CD4-positive, alpha-beta T cell treated with Interleukin-2 at 100 ng/mL for 4 hours (primary cell): ENCODE data around the gene GFOD1.

Experiments used
- DNase-seq: peaks from one replicate; pipeline ENCODE4 v3.0.0-alpha.2; 2020; ENCODE audit warnings: low spot score

GFOD1 gene

GRCh38 chr6:13423252-13423651 lies 64.1 kb downstream of the GFOD1 start:
- no peak for DNase-seq

- DNase-seq: no peak
Measured at GRCh38 chr6:13422681-13423221, 64.6 kb downstream of the GFOD1 start.

GRCh38 chr6:13421425-13422059 lies 65.9 kb downstream of the GFOD1 start:
- no peak for DNase-seq

- DNase-seq: no peak
Measured at GRCh38 chr6:13420269-13420668, 67.1 kb downstream of the GFOD1 start.

- DNase-seq: no peak
Measured at GRCh38 chr6:13419422-13420195, 67.8 kb downstream of the GFOD1 start.

- DNase-seq: no peak
Measured at GRCh38 chr6:13418844-13419243, 68.6 kb downstream of the GFOD1 start.

- DNase-seq: no peak
Measured at GRCh38 chr6:13417954-13418353, 69.4 kb downstream of the GFOD1 start.

GRCh38 chr6:13417431-13417830 lies 70.0 kb downstream of the GFOD1 start:
- DNase-seq: no peak

GRCh38 chr6:13415283-13415682 lies 72.1 kb downstream of the GFOD1 start:
- DNase-seq: no peak

GRCh38 chr6:13413900-13414555 lies 73.4 kb downstream of the GFOD1 start:
- DNase-seq: no peak

GRCh38 chr6:13413466-13413862 lies 73.9 kb downstream of the GFOD1 start:
- no peak for DNase-seq

- DNase-seq: no peak
Measured at GRCh38 chr6:13412639-13413465, 74.5 kb downstream of the GFOD1 start.

GRCh38 chr6:13412211-13412610 lies 75.2 kb downstream of the GFOD1 start:
- DNase-seq: no peak

- DNase-seq: no peak
Measured at GRCh38 chr6:13411484-13411883, 75.9 kb downstream of the GFOD1 start.

- no peak for DNase-seq
Measured at GRCh38 chr6:13409991-13410390, 77.4 kb downstream of the GFOD1 start.

- no peak for DNase-seq
Measured at GRCh38 chr6:13407709-13408695, 79.4 kb downstream of the GFOD1 start.

GRCh38 chr6:13407368-13407708 lies 80.1 kb downstream of the GFOD1 start:
- DNase-seq: no peak

- DNase-seq: no peak
Measured at GRCh38 chr6:13406781-13407180, 80.6 kb downstream of the GFOD1 start.

GRCh38 chr6:13405961-13406477 lies 81.4 kb downstream of the GFOD1 start:
- DNase-seq: no peak

GRCh38 chr6:13404892-13405254 lies 82.5 kb downstream of the GFOD1 start:
- no peak for DNase-seq
